MM.1S (cell line): Measurements from ENCODE around the gene CARMIL1.

ENCODE experiments used
- EZH2 ChIP-seq: fragments of 300-600 bp; sonication (generic); optimal IDR thresholded peaks from 2 replicates; pipeline ENCODE3; 2017; ENCODE audit warnings: low read depth, mild to moderate bottlenecking, antibody characterized with exemption, low read length, mixed read lengths
- TF ChIP-seq, protein P1 (sequence below): fragments of 300-600 bp; sonication (generic); IDR thresholded peaks from 2 replicates; pipeline ENCODE4 v1.5.1; 2016; ENCODE audit warnings: antibody characterized with exemption, low read length, mixed read lengths

DNA sequence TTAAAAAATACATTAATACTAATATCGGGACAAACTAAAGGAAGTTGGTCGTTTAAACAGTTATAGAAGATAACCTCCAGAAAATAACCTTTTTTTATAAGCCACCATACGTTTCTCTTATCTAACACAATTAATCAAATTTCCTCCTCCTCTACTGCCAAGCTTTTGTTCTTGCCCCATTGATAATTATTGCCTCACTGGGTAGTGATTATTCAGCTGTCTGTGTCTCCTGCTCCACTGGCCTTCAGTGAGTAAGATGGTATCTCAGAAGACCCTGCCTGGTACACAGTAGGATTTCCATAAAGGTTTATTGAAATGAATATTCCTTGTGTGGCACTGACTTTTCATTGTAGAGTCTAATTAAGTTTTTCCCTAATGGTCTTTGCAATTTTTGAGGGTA, 207.4 kb downstream of the CARMIL1 start:
- TF ChIP-seq, protein P1, sequence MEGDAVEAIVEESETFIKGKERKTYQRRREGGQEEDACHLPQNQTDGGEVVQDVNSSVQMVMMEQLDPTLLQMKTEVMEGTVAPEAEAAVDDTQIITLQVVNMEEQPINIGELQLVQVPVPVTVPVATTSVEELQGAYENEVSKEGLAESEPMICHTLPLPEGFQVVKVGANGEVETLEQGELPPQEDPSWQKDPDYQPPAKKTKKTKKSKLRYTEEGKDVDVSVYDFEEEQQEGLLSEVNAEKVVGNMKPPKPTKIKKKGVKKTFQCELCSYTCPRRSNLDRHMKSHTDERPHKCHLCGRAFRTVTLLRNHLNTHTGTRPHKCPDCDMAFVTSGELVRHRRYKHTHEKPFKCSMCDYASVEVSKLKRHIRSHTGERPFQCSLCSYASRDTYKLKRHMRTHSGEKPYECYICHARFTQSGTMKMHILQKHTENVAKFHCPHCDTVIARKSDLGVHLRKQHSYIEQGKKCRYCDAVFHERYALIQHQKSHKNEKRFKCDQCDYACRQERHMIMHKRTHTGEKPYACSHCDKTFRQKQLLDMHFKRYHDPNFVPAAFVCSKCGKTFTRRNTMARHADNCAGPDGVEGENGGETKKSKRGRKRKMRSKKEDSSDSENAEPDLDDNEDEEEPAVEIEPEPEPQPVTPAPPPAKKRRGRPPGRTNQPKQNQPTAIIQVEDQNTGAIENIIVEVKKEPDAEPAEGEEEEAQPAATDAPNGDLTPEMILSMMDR = no peak
- no peak for TF ChIP-seq EZH2
